K562 (cell line): ENCODE data around the gene SLC17A8. TPM values are rescaled to one million over a fixed set of nuclear protein-coding genes. Genes with fewer than 3 reads are reported as not detected.

Experiments used
- ATAC-seq: fragments of 200-7000 bp; cut with Tn5 transposase; 3 replicates; pipeline ENCODE4 v1.9.1; 2020; ENCODE audit warnings: moderate library complexity
- BruUV-seq: library from RNA; stranded (reverse); fragments of 400-500 nt; replicated peaks from 2 replicates; lab custom pipeline; 2021; lab: Mats Ljungman, UMichigan
- CTCF ChIA-PET: fragments of 300-600 bp; formaldehyde crosslinking; extraction: SDS; loops from one replicate; lab custom pipeline; 2021; ENCODE audit warnings: low intra/inter-chr PET ratio; lab: Yijun Ruan, JAX
- POLR2A ChIA-PET: fragments of 300-600, 350-650 bp; sonication (Branson Sonifier 250); formaldehyde crosslinking; extraction: SDS; loops from one replicate; lab custom pipeline; 2021; ENCODE audit warnings: antibody characterized with exemption, inconsistent platforms; lab: Yijun Ruan, JAX
- DNase-seq, 4 experiments: peaks; one replicate each; pipeline versions ENCODE4 v3.0.0 to v3.0.0-alpha.2; 2011 to 2018; ENCODE audit warnings: low spot score in 3 of 4, mixed read lengths in 3 of 4; ENCODE audit errors: extremely low read depth in 1 of 4
- FAIRE-seq: peaks from 2 replicates; lab custom pipeline; 2011; peaks lifted over from hg19 to GRCh38; lab: Jason Lieb, UNC
- H2AFZ ChIP-seq: 2 replicates; pipeline ENCODE4 v1.6.0; 2011; ENCODE audit warnings: low read depth, low read length, control low read depth, inconsistent platforms
- H3K27ac ChIP-seq: fragments of 200-600 bp; 3 replicates; pipeline ENCODE4 v1.8.0; 2011; ENCODE audit warnings: low read depth, mild to moderate bottlenecking, control low read depth, inconsistent platforms, low read length, moderate library complexity, mixed read lengths; ENCODE audit errors: extremely low read depth
- H3K27me3 ChIP-seq, 2 experiments: fragments of 300-600 bp in 1 of 2; 2 replicates in 1 of 2; 3 replicates in 1 of 2; pipeline versions ENCODE4 v1.6.0 to v1.8.0; 2011; ENCODE audit warnings: inconsistent platforms in 2 of 2, low read length in 2 of 2, mild to moderate bottlenecking in 1 of 2, mixed read lengths in 1 of 2, moderate library complexity in 1 of 2; ENCODE audit not compliant: control insufficient read depth in 2 of 2, insufficient read depth in 2 of 2
- H3K36me3 ChIP-seq: fragments of 300-600 bp; 3 replicates; pipeline ENCODE4 v1.8.0; 2011; ENCODE audit warnings: mild to moderate bottlenecking, low read length, inconsistent platforms; ENCODE audit not compliant: control insufficient read depth, insufficient read depth
- H3K4me1 ChIP-seq, 2 experiments: fragments of 200-600 bp in 1 of 2; replicated peaks in 1 of 2; 2 replicates in 1 of 2; 3 replicates in 1 of 2; pipeline versions ENCODE4 v1.5.1 to v1.8.0; 2011; ENCODE audit warnings: inconsistent platforms in 2 of 2, low read length in 2 of 2, mild to moderate bottlenecking in 1 of 2, mixed read lengths in 1 of 2, moderate library complexity in 1 of 2; ENCODE audit not compliant: control insufficient read depth in 2 of 2, insufficient read depth in 2 of 2
- H3K4me2 ChIP-seq: 2 replicates; pipeline ENCODE4 v1.6.1; 2011; ENCODE audit warnings: low read length, control low read depth, inconsistent platforms, mixed read lengths; ENCODE audit not compliant: insufficient read depth
- H3K4me3 ChIP-seq: fragments of 200-600 bp; sonication (generic), shearing (Covaris generic); 2 replicates; pipeline ENCODE4 v1.5.1; 2016; ENCODE audit warnings: control low read depth, inconsistent platforms
- H3K79me2 ChIP-seq: fragments of 200-600 bp; 3 replicates; pipeline ENCODE4 v1.8.0; 2011; ENCODE audit warnings: low read length, inconsistent platforms; ENCODE audit not compliant: control insufficient read depth, insufficient read depth
- H3K9ac ChIP-seq, 2 experiments: 2 replicates each; pipeline versions ENCODE4 v1.6.0 to v1.6.1; 2011; ENCODE audit warnings: low read depth in 2 of 2, low read length in 2 of 2, control low read depth in 1 of 2, inconsistent platforms in 1 of 2, mild to moderate bottlenecking in 1 of 2, mixed read lengths in 1 of 2; ENCODE audit not compliant: insufficient read depth in 1 of 2
- H3K9me1 ChIP-seq: one replicate; pipeline ENCODE4 v1.6.0; 2011; ENCODE audit warnings: inconsistent platforms, mild to moderate bottlenecking, low read length, moderate library complexity; ENCODE audit not compliant: control insufficient read depth, insufficient read depth
- H3K9me3 ChIP-seq: replicated peaks from 2 replicates; pipeline ENCODE4 v1.5.1; 2011; ENCODE audit warnings: low read depth, low read length, inconsistent platforms; ENCODE audit not compliant: control insufficient read depth, insufficient read depth
- H4K20me1 ChIP-seq: replicated peaks from 2 replicates; pipeline ENCODE4 v1.6.1; 2011; ENCODE audit warnings: low read length, inconsistent platforms, mixed read lengths; ENCODE audit not compliant: control insufficient read depth, insufficient read depth
- CBX8 ChIP-seq: fragments of 200-600 bp; sonication (generic); IDR thresholded peaks from 2 replicates; pipeline ENCODE4 v1.6.1; 2012; ENCODE audit warnings: borderline replicate concordance, mixed run types, low read depth, mild to moderate bottlenecking, moderate library complexity, mixed read lengths, low read length, control low read depth, inconsistent platforms; ENCODE audit not compliant: poor library complexity, severe bottlenecking; ENCODE audit errors: extremely low read depth
- FUS ChIP-seq: fragments of 200-400 bp; formaldehyde crosslinking; optimal IDR thresholded peaks from 2 replicates; pipeline ENCODE3; 2017; ENCODE audit warnings: low read depth, low read length
- GMEB1 ChIP-seq: fragments of 250-450 bp; sonication (Bioruptor Pico); IDR thresholded peaks from 2 replicates; pipeline ENCODE4 v1.4.0; 2020; ENCODE audit warnings: mild to moderate bottlenecking
- HNRNPLL ChIP-seq: fragments of 200-400 bp; formaldehyde crosslinking; IDR thresholded peaks from 2 replicates; pipeline ENCODE4 v1.6.1; 2017; ENCODE audit warnings: low read length, low read depth, mild to moderate bottlenecking; ENCODE audit not compliant: poor library complexity, severe bottlenecking
- JUND ChIP-seq, 2 experiments: IDR thresholded peaks; 2 replicates in 1 of 2; 3 replicates in 1 of 2; pipeline ENCODE4 v1.6.1; 2011; ENCODE audit warnings: borderline replicate concordance in 2 of 2, low read depth in 2 of 2, low read length in 2 of 2, improper control_type of control experiment in 1 of 2, missing biosample characterization in 1 of 2, missing genetic modification characterization in 1 of 2, missing genetic modification reagents in 1 of 2
- LCOR ChIP-seq: sonication (generic); formaldehyde crosslinking; IDR thresholded peaks from 2 replicates; pipeline ENCODE4 v1.8.0; 2022; ENCODE audit warnings: mild to moderate bottlenecking, missing genetic modification reagents
- MED1 ChIP-seq: sonication (generic); formaldehyde crosslinking; IDR thresholded peaks from 2 replicates; pipeline ENCODE4 v1.8.1; 2023; ENCODE audit warnings: missing genetic modification reagents, borderline replicate concordance
- MTA2 ChIP-seq: fragments of 450-650 bp; IDR thresholded peaks from 2 replicates; pipeline ENCODE4 v1.6.1; 2016; ENCODE audit warnings: low read depth
- MYBL2 ChIP-seq, 2 experiments: fragments of 450-650 bp in 1 of 2; sonication (generic) in 1 of 2; formaldehyde crosslinking in 1 of 2; IDR thresholded peaks; 2 replicates each; pipeline versions ENCODE4 v1.6.1 to v1.8.1; 2017 to 2022; ENCODE audit warnings: borderline replicate concordance in 1 of 2, inconsistent platforms in 1 of 2, low read depth in 1 of 2, mild to moderate bottlenecking in 1 of 2, missing genetic modification reagents in 1 of 2, moderate library complexity in 1 of 2
- NCOA6 ChIP-seq: fragments of 450-650 bp; IDR thresholded peaks from 2 replicates; pipeline ENCODE4 v1.6.1; 2017; ENCODE audit warnings: mild to moderate bottlenecking
- NR2C1 ChIP-seq, 2 experiments: fragments of 450-650 bp; IDR thresholded peaks; 2 replicates each; pipeline ENCODE4 v1.6.1; 2017; ENCODE audit warnings: mild to moderate bottlenecking in 2 of 2, antibody characterized with exemption in 1 of 2, inconsistent platforms in 1 of 2, missing compliant biosample characterization in 1 of 2, missing genetic modification characterization in 1 of 2
- PCBP1 ChIP-seq: fragments of 200-400 bp; formaldehyde crosslinking; IDR thresholded peaks from 2 replicates; pipeline ENCODE4 v1.6.1; 2018; ENCODE audit warnings: mild to moderate bottlenecking, low read depth, low read length; ENCODE audit not compliant: poor library complexity, severe bottlenecking
- RB1 ChIP-seq: fragments of 450-650 bp; IDR thresholded peaks from 2 replicates; pipeline ENCODE4 v1.6.1; 2017; ENCODE audit warnings: low read depth, mild to moderate bottlenecking
- RBFOX2 ChIP-seq: fragments of 200-400 bp; formaldehyde crosslinking; IDR thresholded peaks from 2 replicates; pipeline ENCODE4 v1.6.1; 2017; ENCODE audit warnings: low read depth, mild to moderate bottlenecking, low read length, moderate library complexity
- SAP30 ChIP-seq: fragments of 200-600 bp; sonication (generic); IDR thresholded peaks from 2 replicates; pipeline ENCODE4 v1.6.1; 2012; ENCODE audit warnings: borderline replicate concordance, low read depth, mild to moderate bottlenecking, moderate library complexity, low read length, control low read depth, inconsistent platforms; ENCODE audit not compliant: insufficient read depth, poor library complexity, severe bottlenecking
- SP2 ChIP-seq: IDR thresholded peaks from 2 replicates; pipeline ENCODE4 v1.6.1; 2011; ENCODE audit warnings: mild to moderate bottlenecking, low read depth, low read length, moderate library complexity; ENCODE audit not compliant: poor library complexity, severe bottlenecking; ENCODE audit errors: extremely low read depth
- STAG1 ChIP-seq: sonication (generic); formaldehyde crosslinking; IDR thresholded peaks from 2 replicates; pipeline ENCODE4 v1.5.0; 2020; ENCODE audit warnings: missing genetic modification reagents, borderline replicate concordance
- ZSCAN29 ChIP-seq: fragments of 450-650 bp; IDR thresholded peaks from 2 replicates; pipeline ENCODE4 v1.6.1; 2017
- WGBS: fragments of 100-300 bp; shearing (Covaris generic); methylation state at CpG from one replicate; pipeline ENCODE4 v1.1.6; 2016; ENCODE audit warnings: low coverage, mixed read lengths; ENCODE audit not compliant: insufficient coverage; ENCODE audit errors: missing lambda C conversion rate; 5-methylcytosine and 5-hydroxymethylcytosine counted together
- in situ Hi-C: fragments of 300-500 bp; cut with MboI; formaldehyde crosslinking; loops from 4 replicates; pipeline ENCODE4 v1.15.0; 2018; ENCODE audit warnings: inconsistent platforms, mixed read lengths
- intact Hi-C: fragments of 100-400 bp; cut with micrococcal nuclease; formaldehyde crosslinking; loops from 2 replicates; pipeline ENCODE4 v1.14.2; 2022
- polyA plus RNA-seq, 8 experiments: library from polyadenylated mRNA; depleted of rRNA in 4 of 8; stranded (reverse) in 5 of 8; unstranded in 3 of 8; fragments of >200 nt; fragmentation: Nextera tagmentation in 2 of 8; fragmentation: Illumina TruSeq in 1 of 8; extraction: Ambion mirVana in 2 of 8; extraction: Trizol in 1 of 8; gene quantifications; 2 replicates each; pipeline versions ENCODE4 v1.2.1 to v1.2.3, GENCODE V29; 2011 to 2014; ENCODE audit warnings: inconsistent platforms in 1 of 8, missing spikeins in 1 of 8
- total RNA-seq, 7 experiments: library from RNA; depleted of rRNA in 6 of 7; stranded (reverse); fragments of >200 nt in 6 of 7; fragmentation: Illumina TruSeq in 2 of 7; extraction: Trizol in 2 of 7; gene quantifications; 2 replicates each; pipeline versions ENCODE4 v1.2.1 to v1.2.3, GENCODE V29; 2011 to 2021; ENCODE audit warnings: low replicate concordance in 1 of 7

Gene SLC17A8
- total and polyA plus RNA-seq, 9 of the 15 experiments (the other 6 are each of a cell fraction or from before 2014, with no cell fraction given), result 0.03 TPM; not detected in 8

GRCh38 chr12:100458191-100458590 is 101.3 kb downstream of the SLC17A8 start:
- H3K79me2 ChIP-seq, result no peaks in the 10 kb centered on the region
- DNase-seq (no peak), ATAC-seq (no peak), FAIRE-seq (no peak)
- no peak for TF ChIP-seq NR2C1 (IDR thresholded peaks at IDR 0.05)
- no peak for TF ChIP-seq NR2C1 (tag; IDR thresholded peaks at IDR 0.05)
- no peak for TF ChIP-seq MYBL2 (IDR thresholded peaks at IDR 0.05; ENCODE audit: low read depth)
- no peak for TF ChIP-seq MYBL2 (CRISPR knock-in tag; IDR thresholded peaks at IDR 0.05; ENCODE audit: borderline replicate concordance)
- TF ChIP-seq JUND (IDR thresholded peaks at IDR 0.05; ENCODE audit: borderline replicate concordance, low read depth, low read length), result no peak
- no peak for TF ChIP-seq JUND (tag; IDR thresholded peaks at IDR 0.05; ENCODE audit: borderline replicate concordance, low read depth, low read length)
- TF ChIP-seq FUS, result no peak
- no peak for TF ChIP-seq MTA2
- no peak for TF ChIP-seq SP2
- TF ChIP-seq HNRNPLL, result no peak
- no peak for TF ChIP-seq CBX8
- TF ChIP-seq MED1 (CRISPR knock-in tag), result no peak
- TF ChIP-seq RB1, result no peak
- TF ChIP-seq LCOR (CRISPR knock-in tag), result no peak
- TF ChIP-seq ZSCAN29, result no peak
- no peak for TF ChIP-seq STAG1 (CRISPR knock-in tag)
- TF ChIP-seq NCOA6, result no peak
- no peak for TF ChIP-seq SAP30
- TF ChIP-seq PCBP1, result no peak
- no peak for TF ChIP-seq GMEB1 (CRISPR knock-in tag)
- no peak for TF ChIP-seq RBFOX2
- no peak overlapping the region for H2AFZ ChIP-seq
- intact Hi-C loops (no loop called here), in situ Hi-C loops (no loop called here)
- H3K36me3 ChIP-seq, result no peaks in the 10 kb centered on the region
- POLR2A ChIA-PET, result no interaction called here
- H3K27ac ChIP-seq, result no peak overlapping the region
- H3K4me1 ChIP-seq, result no peaks in the 10 kb centered on the region
- H3K9ac ChIP-seq, result no peak overlapping the region
- no peaks in the 10 kb centered on the region for H3K9me3 ChIP-seq
- no peaks in the 10 kb centered on the region for H4K20me1 ChIP-seq
- H3K4me2 ChIP-seq, result no peak overlapping the region
- no peaks in the 10 kb centered on the region for H3K27me3 ChIP-seq
- no peak overlapping the region for H3K4me3 ChIP-seq
- no TSS peak for BruUV-seq
- WGBS, result 1% methylated on average over 4 of the region's 4 CpGs
- CTCF ChIA-PET, result no interaction called here
- H3K9me1 ChIP-seq, result no peaks in the 10 kb centered on the region
